GM21737 (cell line): ENCODE measurements around the gene TMEM147.
"Not testable (repeated sequence)": the region's sequence is repeated elsewhere in the genome, so short reads cannot be mapped to it uniquely, and the experiment has no call there.

Source experiments
- ATAC-seq: cut with Tn5 transposase; IDR thresholded peaks from one replicate; pipeline ENCODE4 v1.9.1; 2021; ENCODE audit warnings: mild to moderate bottlenecking, moderate library complexity; ENCODE audit not compliant: unreplicated experiment

Gene TMEM147

DNA sequence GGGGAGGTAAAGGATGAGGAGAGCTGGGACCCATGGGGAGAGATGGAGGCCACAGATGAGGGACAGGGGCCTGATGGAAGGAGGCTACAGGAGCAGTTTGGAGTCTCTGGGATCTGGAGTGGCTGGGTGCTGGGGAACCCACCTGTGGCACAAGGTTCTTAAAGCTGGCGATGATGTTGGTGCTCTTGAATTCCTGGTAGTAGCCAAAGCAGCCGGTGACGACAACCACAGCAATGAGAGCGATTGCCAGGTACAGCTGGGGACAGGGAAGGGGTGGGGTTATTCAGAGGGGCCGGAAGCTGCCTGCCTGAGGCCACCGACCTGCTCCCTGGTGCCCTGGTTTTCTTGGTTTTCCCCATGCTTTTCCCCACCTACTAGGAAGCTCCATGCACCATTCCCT, 15.3 kb downstream of the TMEM147 start:
- no peak for ATAC-seq

DNA sequence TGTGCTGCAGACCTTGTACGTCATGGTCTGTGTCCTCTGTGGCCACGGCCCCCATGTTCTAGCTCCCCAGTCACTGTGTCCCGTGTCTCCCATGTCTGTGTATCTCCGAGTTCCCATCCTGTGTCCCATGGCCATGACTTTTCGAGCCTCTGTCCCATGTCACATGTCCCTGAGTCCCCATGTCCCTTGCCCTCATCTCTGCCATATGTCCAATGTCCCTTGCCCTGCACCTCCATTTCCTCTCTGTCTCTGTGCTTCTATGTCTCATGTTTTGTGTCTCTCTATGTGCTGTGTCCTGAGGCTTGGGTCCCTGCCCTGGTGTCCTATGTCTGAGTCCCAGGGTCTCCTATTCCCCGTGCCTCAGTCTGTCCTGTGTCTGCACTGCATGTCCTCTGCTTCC, 16.0 kb downstream of the TMEM147 start:
- no peak for ATAC-seq

DNA sequence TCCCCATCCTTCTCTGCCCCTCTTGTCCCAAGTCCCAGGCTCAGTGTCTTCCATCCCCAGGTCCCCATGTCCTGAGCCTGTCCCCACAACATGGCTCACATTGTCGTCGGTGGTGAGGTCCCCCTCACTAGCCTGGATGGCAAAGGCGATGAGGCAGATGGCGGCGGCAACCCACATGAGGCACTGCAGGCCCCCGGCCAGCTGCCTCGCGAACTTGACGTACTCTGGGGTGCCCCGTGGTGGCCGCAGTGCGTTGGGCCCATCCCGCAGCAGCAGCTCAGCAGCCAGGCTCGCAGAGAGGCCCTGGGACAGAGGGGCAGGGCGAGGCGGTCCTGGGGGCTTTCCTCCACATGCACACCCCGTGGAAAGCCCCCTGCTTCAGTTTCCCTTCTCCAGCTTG, 16.9 kb downstream of the TMEM147 start:
- ATAC-seq: no peak

DNA sequence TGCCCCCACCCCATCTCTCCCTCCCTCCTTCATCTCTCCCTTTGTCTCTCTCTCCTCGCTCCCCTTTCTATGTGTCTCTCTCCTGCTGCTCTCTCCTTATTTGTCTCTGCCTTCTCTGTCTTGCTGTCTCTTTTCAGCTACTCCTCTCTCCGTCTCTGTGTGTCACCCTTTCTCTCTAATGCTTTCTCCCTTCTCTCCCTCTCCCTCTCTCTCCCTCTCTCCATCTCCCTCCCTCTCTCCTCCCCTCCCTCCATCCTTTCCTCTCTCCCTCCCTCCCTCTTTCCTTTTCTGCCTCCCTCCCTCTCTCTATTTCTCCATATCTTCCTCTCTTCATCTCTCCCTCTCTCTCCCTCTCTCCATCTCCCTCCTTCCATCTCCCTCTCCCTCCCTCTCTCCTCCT, 17.4 kb downstream of the TMEM147 start:
- ATAC-seq: no peak

DNA sequence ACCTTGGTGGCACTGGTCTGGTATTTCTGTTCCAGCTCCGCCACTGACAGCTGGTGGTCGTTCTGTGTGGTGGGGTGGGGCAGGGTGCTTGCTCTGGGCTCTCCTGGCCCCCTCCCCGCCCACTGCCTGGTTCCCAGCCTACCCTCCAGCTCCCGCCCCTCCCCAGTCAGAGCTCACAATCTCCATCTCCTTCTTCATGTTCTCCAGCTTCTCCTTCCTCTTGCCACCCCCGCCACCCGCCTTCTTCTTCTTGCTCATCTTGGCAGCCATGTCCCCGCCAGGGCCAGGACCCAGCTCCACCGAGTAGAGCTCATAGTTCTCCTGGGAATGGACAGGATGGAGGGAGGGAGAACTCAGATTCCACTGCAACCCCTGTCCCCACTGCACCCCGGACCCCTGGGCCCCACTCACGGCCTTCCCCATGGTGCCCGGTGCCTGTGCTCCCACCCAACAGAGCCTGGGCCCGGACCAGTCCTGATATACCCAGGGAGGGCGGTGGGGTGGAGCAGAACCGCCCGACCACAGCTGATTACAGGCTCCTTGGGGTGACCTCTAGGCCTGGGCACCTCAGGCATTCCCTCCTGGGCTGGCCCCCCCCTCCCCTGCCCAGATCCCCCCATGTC, 17.9 kb downstream of the TMEM147 start, which contains the start of gene ATP4A:
TSS of gene ATP4A (minus strand) at position 452 of the 623 bp plus-strand sequence. CDS start at position 423, 29 bp downstream.
- ATAC-seq: no peak

DNA sequence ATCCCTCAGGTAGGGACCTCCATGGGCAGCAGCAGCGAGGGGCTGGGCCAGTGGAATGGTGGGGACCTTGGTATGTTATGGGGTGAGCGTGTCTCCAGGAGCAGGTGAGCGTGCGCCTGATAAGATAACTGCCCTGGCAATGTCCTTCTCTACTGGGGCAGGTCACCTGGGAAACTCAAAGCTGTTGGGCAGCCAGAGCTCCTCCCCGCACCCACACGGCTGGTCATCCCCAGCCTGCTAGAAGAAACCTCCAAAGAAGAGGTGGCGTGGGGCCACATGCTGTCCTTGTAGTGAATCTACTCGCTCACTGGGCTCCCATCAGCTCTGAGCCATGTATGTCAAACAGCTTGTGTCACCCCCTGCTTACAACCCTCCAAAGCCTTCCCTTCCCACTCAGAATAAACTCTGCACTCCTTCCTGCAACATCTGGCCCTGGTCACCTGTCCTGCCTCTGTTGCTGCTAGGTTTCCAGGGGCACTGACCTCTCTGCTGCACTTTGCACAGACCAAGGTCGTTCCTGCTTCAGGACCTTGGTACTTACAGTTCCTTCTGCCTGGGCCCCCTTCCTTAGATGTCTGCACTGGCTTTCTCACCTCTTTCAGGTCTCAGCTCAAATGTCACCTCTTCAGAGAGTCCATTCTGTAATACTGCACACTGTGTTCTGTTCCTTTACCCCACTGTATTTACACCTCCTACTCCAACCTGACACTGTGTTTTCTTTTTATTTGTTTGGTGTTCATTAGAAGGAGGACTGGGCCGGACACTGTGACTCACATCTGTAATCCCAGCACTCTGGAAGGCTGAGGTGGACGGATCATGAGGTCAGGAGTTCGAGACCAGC, 19.8 kb downstream of the TMEM147 start:
- ATAC-seq: no peak

DNA sequence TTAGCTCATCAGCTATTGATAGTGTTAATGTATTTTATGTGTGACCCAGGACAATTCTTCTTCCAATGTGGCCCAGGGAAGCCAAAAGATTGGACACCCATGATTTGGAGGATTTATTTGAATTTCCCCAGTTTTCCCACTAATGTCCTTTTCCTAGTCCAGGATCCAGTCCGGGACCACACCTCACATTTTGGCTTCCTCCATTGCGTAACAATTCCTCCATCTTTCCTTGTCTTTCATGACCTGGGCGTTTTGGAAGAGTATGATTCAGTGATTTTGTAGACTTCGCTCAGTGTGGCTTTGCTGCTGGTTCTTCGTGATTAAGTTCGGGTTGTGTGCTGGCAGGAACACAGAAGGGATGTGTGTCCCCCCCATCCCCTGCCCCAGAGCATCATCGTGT, 21.3 kb downstream of the TMEM147 start:
- no peak for ATAC-seq

DNA sequence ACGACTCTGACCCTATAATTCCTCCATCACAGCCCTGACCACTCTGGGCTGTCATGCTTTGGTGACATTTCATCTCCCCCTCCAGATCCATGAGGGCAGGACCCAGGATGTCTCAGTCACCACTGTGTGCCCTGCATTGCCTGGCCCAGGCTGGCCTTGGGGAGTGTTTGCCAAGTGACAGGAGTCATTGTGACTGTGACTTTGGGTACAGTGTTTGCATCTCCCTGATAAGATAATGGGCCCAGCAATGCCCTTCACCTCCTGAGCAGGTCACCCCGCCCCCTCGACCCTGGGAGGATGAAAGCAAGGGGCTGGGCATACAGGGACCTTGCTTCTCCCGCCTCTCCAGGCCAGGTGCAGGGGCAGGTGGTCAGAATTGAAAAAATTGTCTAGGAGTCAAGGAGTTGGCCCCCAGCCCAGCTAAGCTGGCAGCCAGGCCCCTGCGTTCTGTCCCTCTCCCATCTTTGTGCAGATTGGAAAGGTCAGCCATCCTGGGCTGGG, 23.9 kb downstream of the TMEM147 start:
- no peak for ATAC-seq

DNA sequence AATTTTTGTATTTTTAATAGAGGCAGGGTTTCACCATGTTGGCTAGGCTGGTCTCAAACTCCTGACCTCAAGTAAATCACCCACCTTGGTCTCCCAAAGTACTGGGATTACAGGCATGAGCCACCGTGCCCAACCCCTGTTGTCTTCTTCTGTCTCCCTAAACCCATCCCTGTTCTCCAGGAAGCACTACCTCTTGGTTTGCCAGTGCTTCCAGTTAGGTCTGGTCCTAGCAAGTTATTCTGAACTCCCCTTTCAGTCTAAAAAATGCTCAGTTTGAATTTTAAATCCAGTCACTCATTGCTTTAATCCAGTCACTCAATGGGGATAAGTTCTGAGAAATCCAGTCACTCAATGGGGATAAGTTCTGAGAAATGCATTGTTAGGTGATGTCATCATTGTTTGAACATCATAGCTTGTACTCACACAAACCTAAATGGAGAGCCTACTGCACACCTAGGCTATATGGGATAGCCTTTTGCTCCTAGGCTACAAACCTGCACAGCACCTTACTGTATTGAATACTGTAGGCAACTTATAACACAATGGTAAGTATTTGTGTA, 26.1 kb downstream of the TMEM147 start:
- no peak for ATAC-seq

DNA sequence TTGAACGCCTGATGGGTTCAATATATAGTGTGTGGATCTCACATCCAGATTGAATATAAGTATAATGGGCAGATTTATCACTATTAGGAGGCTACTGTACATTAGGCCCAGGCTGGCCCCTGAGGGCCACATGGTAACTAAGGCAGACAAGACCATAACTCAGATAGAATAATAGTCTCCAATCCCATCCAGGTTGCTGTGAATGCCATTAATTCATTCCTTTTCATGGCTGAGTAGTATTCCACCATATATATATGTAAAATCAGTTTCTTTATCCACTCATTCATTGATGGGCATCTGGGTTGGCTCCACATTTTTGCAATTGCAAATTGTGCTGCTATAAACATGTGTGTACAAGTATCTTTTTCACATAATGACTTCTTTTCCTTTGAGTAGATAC, 32.5 kb downstream of the TMEM147 start:
- ATAC-seq: no peak

DNA sequence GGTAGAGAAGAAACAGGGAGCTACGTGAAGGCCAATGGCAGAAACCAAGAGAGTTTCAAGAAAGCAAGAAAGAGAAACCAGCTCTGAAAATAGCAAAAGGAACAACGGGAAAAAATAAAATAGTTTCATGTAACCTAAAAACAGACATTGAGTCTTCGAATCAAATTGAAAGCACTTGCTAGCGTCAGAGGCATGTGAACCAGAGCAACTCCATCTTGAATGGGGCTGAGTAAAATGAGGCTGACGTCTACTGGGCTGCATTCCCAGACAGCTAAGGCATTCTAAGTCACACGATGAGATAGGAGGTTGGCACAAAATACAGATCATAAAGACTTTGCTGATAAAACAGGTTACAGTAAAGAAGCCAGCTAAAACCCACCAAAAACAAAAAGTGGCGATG, 33.3 kb downstream of the TMEM147 start:
- no peak for ATAC-seq

DNA sequence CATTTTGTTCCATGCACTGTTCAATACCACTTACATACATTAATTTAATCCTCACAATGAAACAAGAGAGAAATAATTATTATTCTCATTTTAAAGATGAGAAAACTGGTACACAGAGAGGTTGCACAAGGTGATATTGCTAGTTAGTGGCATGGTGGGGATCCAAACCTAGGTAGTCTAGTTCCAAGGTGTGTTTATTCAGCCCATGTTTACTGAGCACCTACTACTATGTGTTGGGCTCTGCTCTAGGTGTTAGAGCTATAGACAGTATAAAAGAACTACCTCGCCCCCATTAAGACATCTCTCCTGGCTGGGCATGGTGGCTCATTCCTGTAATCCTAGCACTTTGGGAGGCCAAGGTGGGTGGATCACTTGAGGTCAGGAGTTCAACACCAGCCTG, 37.3 kb downstream of the TMEM147 start:
- no peak for ATAC-seq

DNA sequence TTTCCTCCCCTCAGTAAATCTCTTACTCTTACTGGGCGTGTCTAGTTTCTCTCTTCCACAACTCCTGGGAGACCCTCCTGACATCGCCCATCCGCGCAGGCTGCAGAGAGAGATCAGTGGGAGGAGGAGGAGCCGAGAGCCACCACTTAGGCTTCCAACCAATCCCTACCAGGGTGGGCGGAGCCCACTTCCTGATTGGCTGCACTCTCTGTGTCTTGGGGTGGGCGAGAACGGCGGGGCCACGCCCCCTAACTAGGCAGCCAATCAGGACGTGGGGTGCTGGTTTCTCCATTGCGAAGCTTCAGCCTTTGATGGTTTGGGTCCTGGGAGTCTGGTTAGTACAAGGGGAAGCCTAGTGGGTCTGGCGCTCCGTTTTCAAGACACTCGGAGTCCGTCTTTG, 40.4 kb downstream of the TMEM147 start, which contains the start of gene PMIS2:
TSS of gene PMIS2 (plus strand) at position 326 of the 400 bp plus-strand sequence. CDS start 87 bp downstream, outside the sequence.
- ATAC-seq: no peak

DNA sequence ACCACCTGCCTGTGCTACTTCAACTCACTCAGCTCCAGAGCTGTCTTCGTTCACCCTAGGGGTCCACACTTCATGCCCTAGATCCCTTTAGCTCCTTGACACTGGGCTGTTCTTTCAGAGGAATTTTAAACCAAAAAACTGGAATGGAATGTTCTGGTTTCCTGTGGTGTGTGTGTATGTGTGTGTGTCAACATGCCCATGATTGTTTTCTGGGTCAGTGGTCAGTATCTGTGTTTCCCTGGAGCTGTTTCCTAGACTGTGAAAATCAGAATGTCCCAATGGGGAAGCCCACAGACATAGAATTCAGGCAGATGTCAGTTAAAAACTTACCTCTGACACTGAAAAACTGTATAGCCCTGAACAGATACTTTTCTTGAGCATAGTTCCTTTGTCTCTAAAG, 41.9 kb downstream of the TMEM147 start:
- no peak for ATAC-seq

DNA sequence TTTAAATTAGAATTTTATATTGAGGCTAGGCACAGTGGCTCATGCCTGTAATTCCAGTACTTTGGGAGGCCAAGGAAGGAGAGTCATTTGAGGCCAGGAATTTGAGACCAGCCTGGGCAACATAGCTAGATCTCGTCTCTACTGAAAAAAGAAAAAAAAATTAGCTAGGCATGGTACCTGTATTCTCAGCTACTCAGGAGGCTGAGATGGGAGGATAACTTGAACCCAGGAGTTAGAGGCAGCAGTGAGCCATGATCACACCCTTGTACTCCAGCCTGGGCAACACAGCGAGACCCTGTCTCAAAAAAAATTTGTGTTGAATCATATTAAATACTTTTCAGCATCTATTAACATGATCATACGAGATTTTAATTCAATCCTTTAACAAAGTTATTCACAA, 45.4 kb downstream of the TMEM147 start:
- no peak for ATAC-seq

DNA sequence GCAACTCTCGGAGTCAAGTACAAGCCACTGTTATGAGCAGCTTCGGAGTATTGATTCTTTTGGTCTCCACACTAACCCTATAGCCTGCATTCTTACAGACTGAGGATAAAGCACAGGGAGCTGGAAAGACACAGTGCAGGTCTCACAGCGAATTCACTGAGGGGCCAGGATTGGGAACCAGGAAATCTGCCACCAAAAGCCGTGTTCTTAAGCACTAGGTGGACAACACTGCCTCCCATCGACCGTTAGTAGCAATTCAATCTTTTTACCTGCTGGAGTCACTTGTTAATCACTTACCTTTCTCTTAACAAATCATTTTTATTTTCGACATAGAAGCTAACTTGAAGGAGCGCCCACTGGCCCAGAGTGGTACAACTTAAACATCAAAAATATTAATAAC, 46.8 kb downstream of the TMEM147 start:
- ATAC-seq: no peak

DNA sequence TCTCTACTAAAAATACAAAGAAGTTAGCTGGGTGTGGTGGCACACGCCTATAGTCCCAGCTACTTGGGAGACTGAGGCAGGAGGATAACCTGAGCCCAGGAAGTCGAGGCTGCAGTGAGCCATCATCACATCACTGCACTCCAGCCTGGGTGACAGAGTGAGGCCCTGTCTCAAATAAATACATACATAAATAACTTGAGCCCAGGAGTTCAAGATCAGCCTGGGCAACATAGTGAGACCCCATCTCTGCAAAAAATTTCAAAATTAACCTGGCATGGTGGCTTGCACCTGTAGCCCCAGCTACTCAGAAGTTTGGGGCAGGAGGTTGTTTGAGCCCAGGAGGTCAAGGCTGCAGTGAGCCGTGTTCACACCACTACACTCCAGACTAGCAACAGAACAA, 49.6 kb downstream of the TMEM147 start:
- not testable (repeated sequence) for ATAC-seq

DNA sequence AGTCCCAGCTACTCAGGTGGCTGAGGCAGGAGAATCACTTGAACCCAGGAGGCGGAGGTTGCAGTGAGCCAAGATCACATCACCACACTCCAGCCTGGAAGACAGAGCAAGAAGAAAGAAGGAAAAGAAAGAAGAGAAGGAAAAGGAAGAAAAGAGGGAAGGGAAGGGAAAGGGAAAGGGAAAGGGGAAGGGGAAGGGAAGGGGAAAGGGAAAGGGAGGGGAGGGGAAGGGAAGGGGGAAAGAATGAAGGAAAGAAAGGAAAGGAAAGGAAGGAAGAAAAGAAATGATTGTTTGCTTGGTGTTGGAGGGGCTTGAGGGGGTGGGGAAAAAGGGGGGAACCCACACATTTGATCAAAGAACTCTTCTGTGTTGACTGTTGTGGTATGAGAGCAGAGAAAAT, 50.5 kb downstream of the TMEM147 start:
- ATAC-seq: no peak

DNA sequence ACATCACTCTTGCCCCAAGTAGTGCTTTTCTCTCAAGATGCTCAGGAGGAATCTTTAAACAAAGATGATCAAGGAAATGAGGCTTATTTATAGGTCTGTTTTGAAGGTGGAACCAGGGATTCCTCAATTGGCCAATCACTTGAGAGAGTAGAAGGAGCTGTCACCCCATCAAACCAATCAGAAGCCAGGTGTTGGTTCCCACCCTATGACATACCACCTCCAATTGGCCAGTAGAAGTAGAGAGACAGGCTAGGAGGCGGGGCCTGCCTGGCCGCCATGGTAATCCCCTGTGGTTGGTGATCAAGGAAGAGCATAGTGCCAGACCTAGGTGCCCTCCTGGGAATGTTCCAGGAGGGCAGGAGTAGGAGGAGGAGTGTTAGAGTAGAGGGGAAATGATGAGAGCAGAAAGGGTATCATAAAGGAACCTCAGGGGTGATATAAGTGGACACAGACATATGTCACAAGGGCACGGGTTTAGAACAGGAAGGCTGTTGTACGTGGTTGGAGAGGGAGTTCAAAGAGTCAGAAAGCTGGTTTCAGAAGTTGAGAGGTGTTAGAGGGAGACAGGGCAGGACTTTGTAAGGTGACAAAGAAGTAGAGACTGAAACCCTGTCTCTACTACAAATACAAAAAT, 51.1 kb downstream of the TMEM147 start:
- ATAC-seq: peak; percentile 78
